GM06990 (cell line): ENCODE results near the gene TRIM68.
A peak's percentile ranks its signal among the peaks of the same experiment; 100 is the strongest.

Source experiments
- DNase-seq: peaks from one replicate; pipeline ENCODE4 v3.0.0-alpha.2; 2011; ENCODE audit not compliant: insufficient read length; ENCODE audit errors: extremely low read depth
- H3K27me3 ChIP-seq: replicated peaks from 2 replicates; pipeline ENCODE4 v1.6.0; 2011; ENCODE audit warnings: low read length; ENCODE audit not compliant: control insufficient read depth, insufficient read depth
- H3K36me3 ChIP-seq: 2 replicates; pipeline ENCODE4 v1.5.1; 2011; ENCODE audit warnings: low read length; ENCODE audit not compliant: control insufficient read depth, insufficient read depth
- H3K4me3 ChIP-seq: replicated peaks from 2 replicates; pipeline ENCODE4 v1.5.1; 2011; ENCODE audit warnings: low read depth, mild to moderate bottlenecking, control low read depth, low read length
- TF ChIP-seq, protein P1 (sequence below): IDR thresholded peaks from 2 replicates; pipeline ENCODE4 v1.5.1; 2011; ENCODE audit warnings: low read length, control low read depth, mild to moderate bottlenecking, inconsistent platforms; ENCODE audit not compliant: insufficient read depth, poor library complexity, severe bottlenecking

Gene TRIM68, protein sequence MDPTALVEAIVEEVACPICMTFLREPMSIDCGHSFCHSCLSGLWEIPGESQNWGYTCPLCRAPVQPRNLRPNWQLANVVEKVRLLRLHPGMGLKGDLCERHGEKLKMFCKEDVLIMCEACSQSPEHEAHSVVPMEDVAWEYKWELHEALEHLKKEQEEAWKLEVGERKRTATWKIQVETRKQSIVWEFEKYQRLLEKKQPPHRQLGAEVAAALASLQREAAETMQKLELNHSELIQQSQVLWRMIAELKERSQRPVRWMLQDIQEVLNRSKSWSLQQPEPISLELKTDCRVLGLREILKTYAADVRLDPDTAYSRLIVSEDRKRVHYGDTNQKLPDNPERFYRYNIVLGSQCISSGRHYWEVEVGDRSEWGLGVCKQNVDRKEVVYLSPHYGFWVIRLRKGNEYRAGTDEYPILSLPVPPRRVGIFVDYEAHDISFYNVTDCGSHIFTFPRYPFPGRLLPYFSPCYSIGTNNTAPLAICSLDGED

DNA sequence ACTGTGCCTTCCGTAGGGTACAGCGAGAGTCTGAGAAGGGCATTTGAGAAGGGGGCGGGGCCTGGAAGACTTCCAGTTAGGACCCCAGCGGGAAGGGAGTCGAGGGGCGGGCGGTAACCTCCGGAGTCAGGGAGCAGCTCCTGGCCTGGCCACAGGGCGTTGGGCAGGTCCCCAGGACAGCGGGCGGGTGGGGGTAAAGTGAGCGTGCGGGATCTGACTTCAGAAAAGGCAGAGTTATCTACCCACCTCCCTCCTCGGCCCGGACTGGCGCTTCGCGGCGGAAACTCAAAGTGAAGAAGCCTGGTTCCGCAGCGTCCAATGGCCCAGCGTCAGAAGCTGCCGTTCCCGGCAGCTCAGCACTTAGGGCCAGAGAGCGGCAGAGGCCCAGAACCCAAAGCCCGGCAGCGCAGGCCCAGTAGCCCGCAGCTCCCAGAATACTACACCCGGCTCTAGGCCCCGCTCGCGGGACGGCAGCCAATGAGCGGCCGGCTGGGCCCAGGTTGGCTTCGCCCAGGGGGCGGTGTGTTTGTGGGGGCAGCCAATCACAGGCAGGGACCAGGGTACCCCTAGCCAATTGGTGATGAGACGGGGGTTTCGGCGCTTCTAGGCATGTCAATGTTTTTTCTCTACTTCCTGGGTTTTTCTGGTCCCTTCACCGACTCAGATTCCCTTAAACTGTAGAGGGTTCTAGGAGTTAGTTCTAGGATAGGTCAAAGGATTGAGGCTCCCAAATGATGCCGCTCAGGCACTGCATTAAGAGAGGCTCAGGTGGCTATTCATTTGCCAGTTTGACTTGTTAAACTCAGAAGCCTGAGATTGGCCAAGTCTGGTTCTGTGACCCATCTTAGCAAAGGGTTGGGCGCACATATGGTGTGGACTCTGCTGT is at the start of gene TRIM68:
TSS of gene TRIM68 (minus strand) at position 451 of the 886 bp plus-strand sequence. CDS start 2,727 bp downstream, outside the sequence.
- TF ChIP-seq, protein P1, sequence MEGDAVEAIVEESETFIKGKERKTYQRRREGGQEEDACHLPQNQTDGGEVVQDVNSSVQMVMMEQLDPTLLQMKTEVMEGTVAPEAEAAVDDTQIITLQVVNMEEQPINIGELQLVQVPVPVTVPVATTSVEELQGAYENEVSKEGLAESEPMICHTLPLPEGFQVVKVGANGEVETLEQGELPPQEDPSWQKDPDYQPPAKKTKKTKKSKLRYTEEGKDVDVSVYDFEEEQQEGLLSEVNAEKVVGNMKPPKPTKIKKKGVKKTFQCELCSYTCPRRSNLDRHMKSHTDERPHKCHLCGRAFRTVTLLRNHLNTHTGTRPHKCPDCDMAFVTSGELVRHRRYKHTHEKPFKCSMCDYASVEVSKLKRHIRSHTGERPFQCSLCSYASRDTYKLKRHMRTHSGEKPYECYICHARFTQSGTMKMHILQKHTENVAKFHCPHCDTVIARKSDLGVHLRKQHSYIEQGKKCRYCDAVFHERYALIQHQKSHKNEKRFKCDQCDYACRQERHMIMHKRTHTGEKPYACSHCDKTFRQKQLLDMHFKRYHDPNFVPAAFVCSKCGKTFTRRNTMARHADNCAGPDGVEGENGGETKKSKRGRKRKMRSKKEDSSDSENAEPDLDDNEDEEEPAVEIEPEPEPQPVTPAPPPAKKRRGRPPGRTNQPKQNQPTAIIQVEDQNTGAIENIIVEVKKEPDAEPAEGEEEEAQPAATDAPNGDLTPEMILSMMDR: no peak
- DNase-seq: peak; percentile 94
- H3K27me3 ChIP-seq: no peaks in the 10 kb centered on the region

DNA sequence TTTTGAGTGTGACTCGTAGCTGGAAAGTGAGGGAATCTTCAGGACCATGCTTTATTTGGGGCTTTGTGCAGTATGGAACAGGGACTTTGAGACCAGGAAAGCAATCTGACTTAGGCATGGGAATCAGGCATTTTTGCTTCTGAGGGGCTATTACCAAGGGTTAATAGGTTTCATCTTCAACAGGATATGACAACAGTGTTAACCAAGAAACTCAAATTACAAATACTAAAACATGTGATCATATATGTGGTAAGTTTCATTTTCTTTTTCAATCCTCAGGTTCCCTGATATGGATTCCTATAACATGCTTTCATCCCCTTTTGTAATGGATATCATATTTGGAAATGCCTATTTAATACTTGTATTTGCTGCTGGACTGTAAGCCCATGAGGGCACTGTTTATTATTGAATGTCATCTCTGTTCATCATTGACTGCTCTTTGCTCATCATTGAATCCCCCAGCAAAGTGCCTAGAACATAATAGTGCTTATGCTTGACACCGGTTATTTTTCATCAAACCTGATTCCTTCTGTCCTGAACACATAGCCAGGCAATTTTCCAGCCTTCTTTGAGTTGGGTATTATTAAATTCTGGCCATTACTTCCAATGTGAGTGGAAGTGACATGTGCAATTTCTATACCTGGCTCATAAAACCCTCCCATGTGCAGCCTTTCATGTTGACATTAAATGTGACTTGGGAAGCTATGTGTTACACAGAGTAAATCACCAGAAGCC is 46.8 kb upstream of the TRIM68 start:
- TF ChIP-seq, protein P1: no peak
- H3K27me3 ChIP-seq: no peaks in the 10 kb centered on the region
- H3K36me3 ChIP-seq: no peaks in the 10 kb centered on the region
- DNase-seq: no peak
- no peak overlapping the region for H3K4me3 ChIP-seq

More for the DNA sequence above, at the start of gene TRIM68:
- Histone ChIP-seq H3K36me3 (peaks cover 2% of the 10 kb centered on the region), H3K4me3 (peak within 1 kb of the TSS; percentile 76)

DNA sequence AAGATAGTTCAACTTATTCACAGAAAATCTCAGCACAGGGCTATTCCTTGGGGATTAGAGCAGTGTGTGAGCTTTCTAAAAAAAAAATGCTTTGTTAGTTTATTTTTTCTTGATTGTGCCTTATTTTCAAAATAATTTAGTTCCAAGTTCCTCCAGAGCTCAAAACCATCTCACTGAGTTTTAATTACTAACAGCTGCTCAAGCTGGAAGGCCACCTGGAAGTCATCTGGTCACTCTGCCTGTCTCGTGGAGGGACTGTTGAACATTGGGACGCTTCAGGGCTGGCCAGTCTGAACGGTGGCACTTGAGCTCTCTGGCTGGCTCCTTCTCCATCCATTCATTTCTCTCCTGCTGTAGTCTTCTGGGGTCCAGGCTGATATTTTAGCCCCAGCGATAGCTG is 39.7 kb upstream of the TRIM68 start:
- TF ChIP-seq, protein P1: no peak
- Histone ChIP-seq H3K36me3 (no peaks in the 10 kb centered on the region), H3K4me3 (no peak overlapping the region), H3K27me3 (no peaks in the 10 kb centered on the region; the same call in 1 of the 2 replicates)
- DNase-seq: no peak

DNA sequence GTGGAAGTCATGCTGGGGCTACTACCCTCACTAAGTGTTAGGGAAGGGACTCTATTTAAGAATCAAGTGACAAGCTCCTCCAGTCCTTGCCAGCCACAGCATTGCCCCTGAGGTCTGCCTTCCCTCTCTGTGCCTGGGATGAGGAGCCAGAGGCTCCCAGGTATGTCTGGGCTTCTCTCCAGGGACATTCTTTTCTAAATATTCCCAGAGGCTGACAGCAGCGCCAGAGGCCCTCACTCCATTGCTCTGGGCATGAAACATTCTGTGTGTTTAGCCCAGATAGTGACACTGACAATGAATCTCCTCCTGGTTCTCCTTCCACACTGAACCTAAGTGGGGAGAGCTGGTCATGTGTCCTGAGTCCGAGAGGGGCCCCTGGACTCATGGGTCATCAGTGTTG is 37.9 kb upstream of the TRIM68 start:
- H3K4me3 ChIP-seq: no peak overlapping the region
- H3K27me3 ChIP-seq: no peaks in the 10 kb centered on the region; the same call in 1 of the 2 replicates
- no peaks in the 10 kb centered on the region for H3K36me3 ChIP-seq
- TF ChIP-seq, protein P1: no peak
- DNase-seq: no peak

DNA sequence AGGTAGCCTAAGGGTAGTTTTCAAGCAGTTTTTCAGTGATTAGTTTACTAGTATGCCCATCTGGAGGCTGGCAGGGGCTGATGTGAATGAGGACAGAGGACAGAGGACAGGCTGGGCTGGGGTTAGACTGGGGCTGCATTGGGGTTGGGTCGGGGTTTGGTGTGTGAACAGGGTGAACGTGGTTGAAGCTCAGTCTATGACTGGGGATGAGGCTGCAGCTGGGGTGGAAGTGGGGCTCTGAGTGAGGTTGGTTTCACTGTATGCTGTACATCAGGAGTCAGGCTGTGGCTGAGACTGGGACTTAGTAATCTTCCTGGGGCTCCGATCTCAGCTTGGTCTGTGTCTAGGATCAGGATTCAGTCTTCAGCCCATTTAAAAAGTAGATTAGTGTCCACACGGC is 36.2 kb upstream of the TRIM68 start:
- TF ChIP-seq, protein P1: no peak
- DNase-seq: no peak

More for the DNA sequence above, 36.2 kb upstream of the TRIM68 start:
- Histone ChIP-seq H3K27me3 (no peaks in the 10 kb centered on the region; the same call in 1 of the 2 replicates), H3K36me3 (no peaks in the 10 kb centered on the region), H3K4me3 (no peak overlapping the region)
